ENCODE measurements around the gene TBXA2R. TPM values are rescaled to one million over a fixed set of nuclear protein-coding genes. Genes with fewer than 3 reads are reported as not detected.

Gene TBXA2R
- total and polyA plus RNA-seq, 2 experiments from 2014 or later, result 0.42 to 0.73 TPM

DNA sequence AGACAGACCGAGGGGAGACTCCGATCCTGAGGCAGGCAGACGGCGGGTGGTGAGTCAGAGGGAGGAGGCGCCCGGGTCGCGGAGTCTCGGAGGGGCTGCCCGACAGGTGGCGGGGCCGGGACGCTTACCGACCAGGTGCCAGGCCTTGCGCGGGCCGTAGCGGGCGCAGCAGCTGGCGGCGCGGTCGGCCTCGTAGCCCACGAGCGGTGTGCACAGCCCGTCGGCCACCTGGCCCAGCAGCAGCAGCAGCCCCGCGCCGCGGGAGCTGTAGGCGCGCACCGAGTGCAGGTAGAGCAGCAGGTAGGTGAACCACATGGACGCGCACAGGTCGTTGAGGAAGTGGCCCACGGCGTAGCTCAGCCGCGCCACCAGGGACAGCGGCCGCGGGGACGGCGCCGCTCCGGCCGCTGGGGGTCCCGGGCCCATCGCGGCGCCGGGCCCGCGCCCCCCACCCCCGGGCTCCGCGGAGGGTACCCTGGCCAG is 49.7 kb downstream of the TBXA2R start:
- Histone ChIP-seq H3K79me2 (replicated peaks; ENCODE audit: insufficient read depth) (peaks cover 18% of the 10 kb centered on the region), H3K9me2 (ENCODE audit: insufficient read depth) (no peaks in the 10 kb centered on the region), H3K27ac (ENCODE audit: low read depth) (no peak overlapping the region), H3K4me2 (peak overlapping the region; percentile 86), H3K36me3 (ENCODE audit: insufficient read depth) (no peaks in the 10 kb centered on the region), H3K4me3 (peak overlapping the region; percentile 85), H2AFZ (no peak overlapping the region), H3F3A (replicated peaks; ENCODE audit: low read depth) (no peaks in the 10 kb centered on the region), H4K20me1 (replicated peaks; ENCODE audit: insufficient read depth) (peaks cover 6% of the 10 kb centered on the region; the same call in 1 of the 2 replicates), H3K4me1 (ENCODE audit: insufficient read depth) (no peaks in the 10 kb centered on the region; the same call in 1 of the 2 replicates), H3K27me3 (ENCODE audit: insufficient read depth) (peaks cover 10% of the 10 kb centered on the region; the same call in 1 of the 2 replicates)
- peaks cover 18% of the 10 kb centered on the region for H3K27me3 Mint-ChIP-seq (ENCODE audit: insufficient read depth, low read depth, poor library complexity)
- DNase-seq (ENCODE audit: low spot score), result peak; percentile 51
- no peaks in the 10 kb centered on the region; the same call in 2 of the 3 replicates for H3K36me3 Mint-ChIP-seq (ENCODE audit: low read depth)
- peak; percentile 28 for ATAC-seq
- no peaks in the 10 kb centered on the region for H3K9me3 Mint-ChIP-seq
- peak overlapping the region; percentile 86 for H3K4me3 Mint-ChIP-seq
- no peak overlapping the region; the same call in 1 of the 2 replicates for H3K27ac Mint-ChIP-seq
- TF ChIP-seq, protein P1, sequence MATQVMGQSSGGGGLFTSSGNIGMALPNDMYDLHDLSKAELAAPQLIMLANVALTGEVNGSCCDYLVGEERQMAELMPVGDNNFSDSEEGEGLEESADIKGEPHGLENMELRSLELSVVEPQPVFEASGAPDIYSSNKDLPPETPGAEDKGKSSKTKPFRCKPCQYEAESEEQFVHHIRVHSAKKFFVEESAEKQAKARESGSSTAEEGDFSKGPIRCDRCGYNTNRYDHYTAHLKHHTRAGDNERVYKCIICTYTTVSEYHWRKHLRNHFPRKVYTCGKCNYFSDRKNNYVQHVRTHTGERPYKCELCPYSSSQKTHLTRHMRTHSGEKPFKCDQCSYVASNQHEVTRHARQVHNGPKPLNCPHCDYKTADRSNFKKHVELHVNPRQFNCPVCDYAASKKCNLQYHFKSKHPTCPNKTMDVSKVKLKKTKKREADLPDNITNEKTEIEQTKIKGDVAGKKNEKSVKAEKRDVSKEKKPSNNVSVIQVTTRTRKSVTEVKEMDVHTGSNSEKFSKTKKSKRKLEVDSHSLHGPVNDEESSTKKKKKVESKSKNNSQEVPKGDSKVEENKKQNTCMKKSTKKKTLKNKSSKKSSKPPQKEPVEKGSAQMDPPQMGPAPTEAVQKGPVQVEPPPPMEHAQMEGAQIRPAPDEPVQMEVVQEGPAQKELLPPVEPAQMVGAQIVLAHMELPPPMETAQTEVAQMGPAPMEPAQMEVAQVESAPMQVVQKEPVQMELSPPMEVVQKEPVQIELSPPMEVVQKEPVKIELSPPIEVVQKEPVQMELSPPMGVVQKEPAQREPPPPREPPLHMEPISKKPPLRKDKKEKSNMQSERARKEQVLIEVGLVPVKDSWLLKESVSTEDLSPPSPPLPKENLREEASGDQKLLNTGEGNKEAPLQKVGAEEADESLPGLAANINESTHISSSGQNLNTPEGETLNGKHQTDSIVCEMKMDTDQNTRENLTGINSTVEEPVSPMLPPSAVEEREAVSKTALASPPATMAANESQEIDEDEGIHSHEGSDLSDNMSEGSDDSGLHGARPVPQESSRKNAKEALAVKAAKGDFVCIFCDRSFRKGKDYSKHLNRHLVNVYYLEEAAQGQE (IDR thresholded peaks at IDR 0.05; ENCODE audit: unreplicated experiment), result peak; percentile 13
- TF ChIP-seq POLR2AphosphoS5 (IDR thresholded peaks at IDR 0.05; ENCODE audit: low read depth) (no peak), JUNB (IDR thresholded peaks at IDR 0.05; ENCODE audit: unreplicated experiment) (no peak), ZNF114 (CRISPR knock-in tag; IDR thresholded peaks at IDR 0.05) (no peak), EZH2phosphoT487 (IDR thresholded peaks at IDR 0.05; ENCODE audit: unreplicated experiment) (no peak), CREB1 (CRISPR knock-in tag; IDR thresholded peaks at IDR 0.05; ENCODE audit: low read depth) (no peak), ZNF462 (CRISPR knock-in tag; IDR thresholded peaks at IDR 0.05) (no peak)
- H3K4me1 Mint-ChIP-seq, result peaks cover 7% of the 10 kb centered on the region

Data from GM23338 (cell line).